HG03558 (cell line): Measurements from ENCODE around the gene PHF19.

Experiments used
- ATAC-seq: cut with Tn5 transposase; IDR thresholded peaks from one replicate; pipeline ENCODE4 v1.9.1; 2021; ENCODE audit warnings: moderate number of reproducible peaks; ENCODE audit not compliant: unreplicated experiment; ENCODE audit errors: extremely low read depth

PHF19 gene

DNA sequence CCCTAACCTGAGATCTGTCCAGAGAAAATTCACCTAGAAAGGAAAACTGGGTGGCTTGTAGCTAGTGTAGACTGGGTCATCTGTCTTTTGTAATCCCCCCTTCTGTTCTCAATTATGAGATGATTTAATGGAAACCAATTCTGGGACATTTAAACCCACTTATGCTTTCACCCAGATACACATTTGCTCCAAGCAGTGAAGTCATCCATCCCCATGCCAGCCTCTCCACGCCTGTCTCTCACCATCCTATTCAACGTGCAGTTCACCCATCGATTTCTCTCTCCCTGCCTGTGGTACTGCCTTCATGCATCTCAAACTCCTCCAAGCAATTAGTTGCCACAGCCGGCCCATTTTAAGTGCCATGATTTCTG is 1.8 kb downstream of the PHF19 start:
- ATAC-seq = no peak

DNA sequence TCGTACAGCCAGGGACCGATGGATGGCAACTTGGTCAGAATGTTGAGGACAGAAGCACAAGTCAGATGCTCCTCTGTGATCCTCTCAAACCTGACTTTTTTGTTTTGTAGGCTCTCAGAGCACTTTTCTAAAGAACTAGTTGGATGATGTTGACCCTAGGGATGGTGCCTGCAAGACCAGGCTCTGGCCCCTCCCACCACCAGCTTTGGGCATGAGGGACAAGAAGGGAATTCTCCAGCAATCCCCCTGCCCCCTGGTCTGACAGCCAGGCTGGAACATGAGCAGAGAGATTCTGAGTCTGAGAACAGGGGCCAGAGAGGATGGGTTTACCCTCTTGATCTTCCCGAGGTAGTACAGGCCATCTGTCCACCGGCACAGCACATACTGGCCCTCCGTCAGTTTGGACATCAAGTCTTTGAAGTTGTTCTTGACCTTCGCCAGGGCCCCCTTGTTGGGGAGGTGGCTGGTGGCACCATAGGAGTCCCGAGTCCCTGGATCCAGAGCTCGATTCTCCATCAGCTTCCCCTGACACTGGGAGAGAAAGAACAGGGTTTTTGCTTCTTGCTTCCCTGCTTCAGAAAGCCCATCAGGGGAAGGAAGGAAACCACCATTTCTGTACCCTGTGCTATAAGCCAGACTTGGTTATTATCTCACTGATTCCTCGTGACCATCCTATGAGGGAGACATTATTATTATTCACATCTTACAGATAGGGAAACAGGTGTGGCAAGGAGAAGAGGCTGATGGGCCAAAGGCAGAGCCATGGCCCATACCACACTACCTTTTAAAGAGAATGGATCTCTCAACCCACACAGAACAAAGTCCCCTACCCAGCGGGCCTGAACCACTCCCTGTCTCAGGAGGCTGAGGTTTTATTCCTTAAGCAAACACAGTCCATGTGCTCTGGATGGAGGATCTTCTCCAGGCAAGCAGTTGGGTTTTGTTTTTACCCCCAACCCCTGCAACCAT is 2.5 kb downstream of the PHF19 start:
- no peak for ATAC-seq

DNA sequence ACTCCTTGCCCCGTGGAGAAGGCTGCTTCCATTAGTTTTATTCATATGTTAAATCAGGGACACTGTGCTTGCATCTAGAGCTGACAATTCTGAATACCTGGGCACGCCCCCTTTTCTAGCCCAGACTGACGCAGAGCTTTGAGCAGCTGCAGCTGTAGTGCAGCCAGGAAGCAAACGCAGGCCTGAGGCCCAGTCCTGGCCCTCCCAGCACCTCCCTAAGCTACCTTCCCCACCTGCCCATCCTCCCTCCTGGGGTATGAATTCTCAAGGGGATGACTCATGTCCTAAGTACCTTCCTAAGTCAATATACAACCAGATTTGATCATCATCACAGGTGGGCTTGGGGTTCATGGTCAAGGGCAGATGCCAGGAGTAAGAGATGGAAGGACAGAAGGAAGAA is 3.5 kb downstream of the PHF19 start:
- no peak for ATAC-seq

DNA sequence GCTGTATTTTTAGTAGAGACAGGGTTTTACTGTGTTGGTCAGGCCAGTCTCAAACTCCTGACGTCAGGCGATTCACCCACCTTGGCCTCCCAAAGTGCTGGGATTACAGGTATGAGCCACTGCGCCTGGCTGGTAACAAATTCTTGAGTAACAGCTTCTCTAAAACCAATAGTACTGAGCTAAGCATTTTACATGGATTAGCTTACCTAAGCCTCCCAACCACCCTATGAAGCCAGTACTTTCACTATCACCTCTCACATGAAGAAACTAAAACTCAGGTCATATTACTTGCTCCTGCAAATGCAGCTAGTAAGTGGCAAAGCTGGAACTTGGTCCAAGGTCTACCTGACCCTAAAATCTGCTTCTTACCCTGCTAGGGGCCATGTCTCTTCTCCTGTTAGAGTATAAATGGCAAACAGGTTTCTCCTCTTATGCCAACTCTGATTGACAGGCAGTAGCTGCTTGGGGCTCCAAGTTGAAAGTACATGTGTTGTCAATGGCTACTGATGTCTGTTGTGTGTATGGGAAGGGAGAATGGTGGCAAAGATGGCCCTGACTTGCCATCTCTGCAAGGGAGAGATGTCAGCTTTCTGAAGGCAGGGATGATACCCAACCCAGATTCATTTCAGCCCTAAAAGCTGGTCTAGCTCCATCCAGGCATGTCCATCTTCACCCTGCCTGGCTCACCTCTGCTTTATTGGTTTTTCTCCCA is 4.0 kb downstream of the PHF19 start:
- no peak for ATAC-seq

DNA sequence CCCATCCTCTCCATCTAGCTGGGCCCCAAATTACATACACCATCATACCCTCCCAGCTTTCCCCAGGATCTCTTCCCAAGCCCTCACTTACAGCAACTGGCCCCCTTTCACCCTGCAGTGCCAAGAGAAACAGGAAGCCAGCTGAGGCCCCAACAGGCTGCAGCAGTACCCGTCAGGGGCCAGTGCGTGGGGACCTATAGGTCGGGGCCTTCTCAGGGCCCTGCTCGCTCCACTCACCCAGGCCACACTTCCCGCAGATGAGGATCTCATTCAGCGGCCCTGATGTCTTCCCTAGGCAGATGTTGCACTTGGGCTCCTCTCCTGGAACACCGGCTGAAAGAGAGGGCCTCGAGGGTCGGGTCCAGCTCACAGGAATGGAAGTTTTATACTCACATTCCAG is 6.8 kb downstream of the PHF19 start:
- no peak for ATAC-seq

DNA sequence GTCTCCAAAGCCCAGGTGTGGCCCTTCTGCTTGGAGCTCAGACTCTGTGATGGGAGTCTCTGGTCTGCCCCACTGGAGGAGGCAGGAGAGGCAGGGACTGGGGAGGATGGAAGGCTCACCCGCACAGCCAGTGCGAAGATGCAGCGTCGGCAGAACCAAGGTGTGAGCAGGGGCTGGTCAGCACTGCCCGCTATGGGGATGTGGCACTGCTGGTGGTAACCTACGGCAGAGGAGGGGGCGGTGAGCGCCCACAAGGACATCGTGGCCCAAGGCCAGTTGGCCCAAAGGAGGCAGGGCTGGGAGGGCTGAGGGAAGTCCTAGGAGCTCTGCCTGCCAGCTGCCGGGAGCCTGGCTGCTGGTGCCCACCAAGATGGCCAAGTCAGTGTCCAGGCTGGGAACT is 7.3 kb downstream of the PHF19 start:
- ATAC-seq = no peak

DNA sequence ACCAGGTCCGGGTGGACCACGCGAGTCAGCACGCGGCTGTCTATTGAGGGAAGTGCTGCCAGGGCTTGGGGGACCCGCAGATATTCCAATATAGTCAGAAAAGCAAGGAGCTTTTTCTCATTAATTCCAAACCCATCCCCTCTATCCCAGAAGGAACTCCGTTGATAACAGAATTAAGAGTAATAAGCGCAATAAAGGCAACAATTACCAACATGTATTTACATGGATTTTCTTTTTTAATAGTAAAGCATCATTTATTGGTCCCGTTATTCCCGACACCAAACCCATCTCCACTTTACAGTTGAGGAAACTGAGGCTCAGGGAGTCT is 7.7 kb downstream of the PHF19 start:
- no peak for ATAC-seq

DNA sequence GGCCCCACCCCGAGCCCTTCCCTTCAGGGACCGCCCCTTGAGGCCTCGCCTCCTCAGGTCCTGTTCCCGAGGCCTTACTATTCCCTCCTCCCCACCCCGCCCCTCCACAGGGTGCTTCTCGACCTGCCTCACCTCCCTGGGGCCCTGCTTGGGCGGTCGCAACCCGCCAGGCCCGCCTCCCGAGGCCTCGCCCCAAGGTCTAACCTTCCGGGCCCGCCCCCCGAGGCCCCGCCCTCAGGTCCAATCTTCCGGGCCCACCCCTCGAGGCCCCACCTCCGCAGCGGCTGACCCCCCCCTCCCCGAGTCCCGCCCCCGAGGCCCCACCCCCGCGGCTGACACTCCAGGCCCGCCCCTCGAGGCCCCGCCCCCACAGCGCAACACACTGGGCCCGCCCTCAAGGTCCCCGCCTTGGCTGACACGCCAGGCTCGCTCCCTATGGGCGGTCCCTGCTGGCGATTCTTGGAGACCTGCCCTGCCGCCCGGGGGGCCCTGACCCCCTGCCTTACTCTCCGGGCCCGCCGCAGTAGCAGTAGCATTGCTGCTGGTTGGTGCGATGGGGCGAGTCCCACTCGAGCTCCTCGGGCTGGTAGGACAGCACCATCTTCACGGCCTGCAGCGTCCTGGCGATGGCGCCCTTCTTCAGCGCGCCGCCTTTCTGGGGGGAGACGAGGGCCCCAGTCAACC is 8.2 kb downstream of the PHF19 start:
- peak; percentile 76 for ATAC-seq

DNA sequence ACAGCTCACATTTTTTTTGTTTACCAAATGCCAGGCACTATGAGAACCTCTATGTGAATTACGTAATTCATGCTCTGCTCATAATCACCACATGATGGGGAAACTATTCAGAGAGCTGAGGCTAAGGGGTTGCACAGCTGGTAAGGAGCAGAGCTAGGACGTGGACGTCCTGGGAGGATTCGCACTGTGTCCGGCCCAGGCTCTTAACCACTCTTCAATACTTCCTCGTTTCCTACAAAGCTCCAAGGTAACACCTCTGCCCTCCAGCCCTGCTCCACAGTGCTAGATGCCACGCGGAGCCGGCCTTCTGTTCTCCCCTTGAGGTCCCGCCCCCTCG is 8.7 kb downstream of the PHF19 start:
- ATAC-seq = no peak

DNA sequence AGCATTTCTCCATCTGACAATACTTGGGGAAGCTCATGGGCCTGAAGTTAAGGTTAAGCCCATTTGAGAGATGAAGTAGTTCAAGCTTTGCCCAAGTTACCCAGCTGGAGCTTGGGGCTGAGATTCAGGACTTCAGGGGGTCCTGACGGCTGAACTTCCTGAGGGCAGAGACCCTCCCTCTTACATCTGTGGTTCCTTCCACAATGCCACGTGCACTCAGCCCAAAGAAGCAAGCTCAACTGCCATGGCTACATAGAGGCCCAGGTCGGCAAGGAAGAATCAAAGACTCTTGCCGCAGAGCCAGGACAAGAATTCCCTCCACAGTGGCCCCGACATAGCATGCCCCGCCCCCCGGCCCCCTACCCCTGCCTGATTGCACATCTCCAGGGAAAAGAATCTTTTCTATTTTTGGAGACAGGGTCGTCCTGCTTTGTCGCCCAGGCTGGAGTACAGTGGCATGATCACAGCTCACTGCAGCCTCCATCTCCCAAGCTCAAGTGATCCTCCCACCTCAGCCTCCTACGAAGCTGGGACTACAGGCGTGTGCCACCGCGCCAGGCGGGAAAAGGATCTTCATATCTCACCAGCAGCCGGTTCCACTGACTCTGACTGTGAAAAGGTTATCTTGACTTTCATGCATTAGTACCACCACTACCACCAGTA is 9.2 kb downstream of the PHF19 start:
- no peak for ATAC-seq

DNA sequence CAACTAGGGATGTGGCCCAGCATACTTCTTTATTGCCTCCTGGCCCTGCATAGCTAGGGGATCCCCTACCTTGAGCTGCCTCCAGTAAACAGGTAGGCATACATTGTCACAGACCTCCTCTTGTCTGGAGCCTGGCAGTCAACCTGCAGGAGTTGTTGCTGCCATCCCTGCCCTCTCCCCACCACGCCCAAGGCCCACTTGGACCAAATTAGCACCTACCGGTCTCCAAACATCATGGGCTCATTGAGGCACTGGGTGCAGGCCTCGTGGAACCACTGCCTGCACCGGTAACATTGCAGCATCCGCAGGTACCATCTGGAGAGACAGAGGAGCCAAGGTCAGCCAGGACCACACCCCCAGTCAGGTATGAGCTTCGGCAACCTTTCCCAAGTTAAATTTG is 10.3 kb downstream of the PHF19 start:
- no peak for ATAC-seq

DNA sequence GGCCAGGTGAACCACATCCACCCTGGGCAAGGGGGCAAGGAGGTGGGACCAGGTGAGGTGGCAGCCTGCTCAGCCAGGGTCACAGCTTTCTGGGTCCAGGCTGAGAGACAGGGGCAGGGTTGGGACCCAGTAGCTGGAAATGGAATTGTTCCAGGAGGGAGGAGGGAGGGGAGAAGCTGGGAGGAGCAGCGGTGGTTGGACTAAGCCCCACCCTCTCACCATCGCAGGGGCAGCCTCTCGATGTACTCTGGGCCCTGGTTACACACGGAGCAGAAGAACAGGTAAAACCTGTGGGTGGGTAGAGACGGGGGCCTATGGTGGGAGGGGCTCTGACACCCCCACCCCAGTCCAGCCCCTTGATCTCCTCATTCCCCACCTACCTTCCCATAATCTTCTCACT is 11.2 kb downstream of the PHF19 start:
- no peak for ATAC-seq

DNA sequence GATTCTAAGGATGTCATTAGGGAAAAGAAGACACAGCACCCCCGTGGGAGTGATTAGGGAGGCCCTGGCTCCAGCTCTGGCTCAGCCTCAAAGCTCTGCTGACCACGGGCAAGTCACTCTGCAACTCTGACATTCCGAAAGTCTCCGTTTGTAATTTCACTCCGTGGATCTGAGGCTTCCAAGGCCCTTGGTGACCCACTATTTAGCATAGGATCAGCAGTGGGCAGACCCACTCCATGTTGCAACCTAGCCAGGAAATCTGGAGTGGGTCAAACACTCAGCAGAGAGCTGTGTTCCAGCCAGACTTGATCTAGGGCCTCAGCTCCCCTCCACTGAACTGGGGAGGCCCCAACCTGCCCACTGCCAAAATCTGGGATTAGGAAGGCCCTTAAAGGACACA is 11.8 kb downstream of the PHF19 start:
- ATAC-seq = no peak

DNA sequence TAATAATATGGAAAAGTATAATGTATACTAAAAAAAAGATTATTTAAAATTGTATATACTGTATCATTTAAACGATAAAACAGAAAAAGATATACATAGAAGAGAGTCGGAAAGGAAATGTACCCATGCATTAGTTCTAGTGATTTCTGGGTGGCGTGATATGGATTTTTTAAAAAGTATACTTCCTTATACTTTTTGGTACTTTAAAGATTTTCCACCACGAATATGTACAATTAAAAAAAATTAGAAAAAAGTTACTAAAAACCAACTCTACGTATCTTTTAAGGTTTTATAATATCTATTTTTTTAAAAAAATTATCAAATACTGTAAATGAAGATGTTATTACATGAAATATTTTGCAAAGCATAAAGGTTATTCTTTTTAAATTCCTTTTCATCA is 12.3 kb downstream of the PHF19 start:
- ATAC-seq = no peak

DNA sequence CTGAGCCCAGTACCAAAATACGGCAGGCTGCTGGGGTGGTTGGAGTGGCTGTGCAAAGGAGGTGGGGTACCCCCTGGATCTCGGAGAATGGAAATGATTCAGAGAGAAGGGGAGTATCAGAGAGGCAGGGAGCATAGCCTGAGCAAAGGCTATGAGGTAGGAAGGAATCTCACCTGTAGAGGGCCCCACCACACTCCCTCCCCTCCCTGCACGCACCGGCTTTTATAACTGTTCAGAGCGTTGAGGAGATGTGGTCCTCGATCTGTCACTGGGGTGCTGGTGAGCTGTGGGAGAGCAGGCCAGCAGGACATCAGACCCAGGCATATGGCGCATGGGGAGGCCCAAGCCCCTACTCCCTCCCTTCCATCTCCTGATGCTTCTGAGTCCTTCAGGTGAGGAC is 13.2 kb downstream of the PHF19 start:
- no peak for ATAC-seq

DNA sequence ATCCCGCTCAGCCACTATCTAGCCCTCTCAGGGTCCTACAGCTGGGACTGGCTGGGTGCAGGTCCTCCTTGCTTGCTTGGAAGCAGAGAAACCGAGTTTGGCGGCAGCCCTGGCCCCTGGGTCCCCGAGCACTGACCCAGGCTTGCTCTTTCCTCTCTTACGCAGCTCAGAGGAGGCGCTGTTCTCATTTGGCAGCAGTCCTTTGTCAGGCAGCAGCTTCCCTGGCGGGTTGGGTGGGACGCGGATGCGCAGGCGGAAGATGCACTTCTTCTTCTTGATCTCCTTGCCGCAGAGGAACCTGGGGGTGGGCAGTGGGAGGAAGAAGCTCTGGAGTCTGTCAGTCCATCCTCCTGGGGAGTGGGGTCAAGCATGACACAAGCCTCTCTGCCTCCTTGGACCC is 14.5 kb downstream of the PHF19 start:
- ATAC-seq = no peak

DNA sequence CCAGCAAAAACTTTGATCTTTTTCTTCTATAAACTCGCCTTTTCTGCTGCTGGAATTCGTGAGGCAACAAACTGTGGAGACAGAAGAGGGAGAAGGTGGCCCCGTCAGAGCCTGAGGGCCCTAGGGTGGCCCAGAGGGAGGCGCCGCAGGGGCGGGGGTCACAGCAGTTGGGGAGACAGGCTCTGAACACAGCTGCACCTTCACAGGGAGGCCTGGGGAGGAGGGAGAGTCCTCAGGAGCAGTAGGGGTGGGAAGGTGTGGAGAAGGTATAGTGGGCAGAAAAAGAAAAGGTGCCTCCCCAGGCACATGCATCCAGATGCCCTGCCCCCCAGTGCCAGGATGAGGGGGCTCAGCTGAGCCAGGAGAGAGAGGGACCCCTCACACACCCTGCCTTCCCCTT is 15.1 kb downstream of the PHF19 start:
- ATAC-seq = no peak

DNA sequence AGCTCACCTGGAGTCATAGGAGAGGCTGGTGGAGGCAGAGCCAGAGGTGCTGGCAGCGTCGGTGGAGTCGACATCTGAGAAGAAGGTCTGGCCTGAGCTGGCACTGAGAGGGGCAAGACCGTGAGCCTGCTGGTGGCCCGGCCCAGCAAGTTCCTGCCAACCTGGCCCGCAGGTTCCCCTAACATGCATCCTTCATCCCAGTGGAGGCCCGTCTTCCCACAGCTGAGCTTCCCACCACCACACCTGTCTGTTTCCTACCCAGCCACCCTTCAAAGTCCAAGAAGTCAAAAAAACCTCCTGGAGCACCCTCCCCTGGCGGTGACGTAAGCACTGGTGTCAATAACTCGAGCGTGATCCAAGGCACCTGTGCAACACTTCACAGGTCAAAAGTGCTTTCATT is 16.9 kb downstream of the PHF19 start:
- ATAC-seq = no peak

DNA sequence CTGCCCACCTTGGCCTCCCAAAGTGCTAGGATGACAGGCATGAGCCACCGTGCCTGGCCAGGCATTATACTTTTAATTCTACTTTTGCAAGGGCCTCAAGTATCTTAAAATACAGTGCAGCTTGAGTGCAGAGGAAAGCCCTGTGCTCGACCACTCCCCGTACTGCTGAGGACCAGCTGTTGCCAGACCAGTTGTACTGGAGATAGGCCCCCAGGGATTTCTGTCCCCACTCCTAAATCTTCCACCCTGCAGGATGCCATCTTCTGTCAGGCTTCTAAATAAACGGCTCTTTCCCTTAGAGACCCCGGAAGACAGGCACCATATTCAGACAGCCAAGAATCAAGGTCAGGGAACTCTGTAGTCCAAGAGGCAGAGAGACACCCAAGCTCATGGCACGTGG is 17.6 kb downstream of the PHF19 start:
- ATAC-seq = no peak

DNA sequence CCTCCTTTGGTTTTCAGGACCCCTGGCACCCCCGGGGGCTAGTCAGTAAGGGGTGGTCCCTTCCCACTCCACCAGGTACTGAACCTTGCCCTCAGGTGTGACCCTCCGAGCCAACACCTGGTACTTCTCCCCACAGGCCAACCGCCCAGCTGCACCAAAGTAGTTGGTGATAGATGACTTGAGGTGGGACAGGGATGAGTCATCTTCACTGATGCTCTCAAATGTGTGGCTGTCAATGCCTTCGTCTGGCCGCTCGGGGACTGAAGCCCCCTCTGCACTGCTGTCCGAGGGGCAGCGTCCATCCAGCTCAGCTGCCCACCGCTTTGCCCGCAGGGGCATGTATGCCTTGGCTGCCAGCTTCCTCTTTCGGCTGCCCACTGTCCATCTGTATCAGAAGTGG is 19.1 kb downstream of the PHF19 start:
- no peak for ATAC-seq

DNA sequence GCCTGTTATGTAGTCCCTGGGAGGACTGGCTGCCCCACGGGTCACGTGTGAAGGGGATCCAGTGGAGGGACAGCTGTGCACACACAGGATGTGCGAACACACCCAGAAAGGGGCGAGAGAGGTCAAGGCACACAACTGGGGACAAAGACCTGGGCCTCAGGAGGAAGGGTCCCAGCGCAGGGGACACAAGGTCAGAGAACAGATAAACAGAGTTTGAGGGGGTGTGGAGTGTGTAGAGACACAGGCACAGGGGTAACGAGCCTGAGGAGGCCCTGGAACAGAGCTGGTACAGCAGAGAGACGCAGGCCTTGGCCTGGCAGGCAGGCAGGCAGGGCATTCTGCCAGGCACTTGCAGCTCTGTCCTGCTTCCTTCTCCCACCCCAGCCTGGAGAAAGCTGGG is 19.5 kb downstream of the PHF19 start:
- ATAC-seq = no peak
